Stimulated activated CD8-positive, alpha-beta memory T cell treated with anti-CD3 and anti-CD28 coated beads, Interleukin-4, amount 100 ng/mL, for 4 hours (primary cell): ENCODE data around the gene YIPF3.
"Not testable (repeated sequence)": the region's sequence is repeated elsewhere in the genome, so short reads cannot be mapped to it uniquely, and the experiment has no call there.

ENCODE experiments used
- DNase-seq, 2 donors: peaks; one replicate each; pipeline ENCODE4 v3.0.0-alpha.2; 2020; ENCODE audit warnings: low read depth in 2 of 2, low spot score in 1 of 2

YIPF3 gene

DNA sequence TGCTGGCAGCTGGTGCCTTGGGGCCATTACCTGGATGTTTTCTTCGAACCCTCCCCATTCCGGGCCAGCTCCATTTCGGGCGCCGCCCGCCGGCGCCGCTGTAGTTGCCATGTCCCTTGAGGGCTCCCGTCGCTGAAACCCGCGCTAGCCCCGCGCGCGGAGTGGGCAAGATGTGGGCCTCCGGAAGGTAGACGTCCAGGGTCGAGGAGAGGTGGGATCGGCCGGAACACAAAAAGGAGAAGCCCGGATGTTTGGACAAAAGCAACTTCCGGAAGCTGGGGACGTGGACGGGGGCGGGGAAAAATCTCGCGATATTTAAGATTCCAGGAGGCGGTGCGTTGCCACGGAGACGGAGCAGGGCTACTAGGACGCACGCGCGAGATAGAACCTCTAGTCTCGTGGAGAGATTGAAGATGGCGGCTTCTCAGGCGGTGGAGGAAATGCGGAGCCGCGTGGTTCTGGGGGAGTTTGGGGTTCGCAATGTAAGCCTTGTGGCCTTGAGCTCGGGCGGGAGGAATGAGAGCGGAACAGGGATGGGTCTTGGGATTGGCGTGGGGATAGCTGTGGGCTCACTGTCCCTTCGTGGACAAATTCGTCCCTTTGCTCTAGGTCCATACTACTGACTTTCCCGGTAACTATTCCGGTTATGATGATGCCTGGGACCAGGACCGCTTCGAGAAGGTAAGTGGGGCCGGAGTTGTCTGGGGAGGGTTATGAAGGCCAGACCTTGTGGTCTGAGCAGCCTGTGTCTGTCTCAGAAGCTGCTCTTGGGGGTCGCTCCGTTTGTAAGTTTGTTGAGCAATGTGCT lies at the start of gene YIPF3, which contains the start of gene POLR1C:
Gene YIPF3 (minus strand): TSS at position 230 of the 808 bp plus-strand sequence. CDS start 119 bp downstream, at position 111.
Gene POLR1C (plus strand): TSS at position 393 of the 808 bp plus-strand sequence. CDS start 21 bp downstream, at position 414.
- DNase-seq = peak; percentile 94 to 96

DNA sequence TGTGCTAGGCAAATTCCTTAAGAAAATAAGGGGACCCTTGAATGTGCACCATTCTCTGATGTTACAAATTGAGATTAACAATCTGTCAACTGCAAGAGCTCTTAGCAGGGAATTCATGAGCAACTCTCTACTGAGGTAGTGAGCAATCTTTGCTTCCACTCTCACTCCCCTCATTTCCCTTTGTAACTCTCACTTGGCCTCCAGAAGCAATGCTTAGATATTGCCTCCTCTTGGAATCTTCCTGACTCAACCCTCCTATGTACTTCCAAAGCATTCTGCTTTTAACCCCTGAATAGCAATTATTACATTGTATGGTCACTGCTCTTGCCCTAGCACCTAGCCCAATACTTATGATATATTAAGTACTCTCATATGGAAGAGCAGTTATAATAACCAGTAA lies 42.6 kb upstream of the YIPF3 start:
- DNase-seq = no peak

DNA sequence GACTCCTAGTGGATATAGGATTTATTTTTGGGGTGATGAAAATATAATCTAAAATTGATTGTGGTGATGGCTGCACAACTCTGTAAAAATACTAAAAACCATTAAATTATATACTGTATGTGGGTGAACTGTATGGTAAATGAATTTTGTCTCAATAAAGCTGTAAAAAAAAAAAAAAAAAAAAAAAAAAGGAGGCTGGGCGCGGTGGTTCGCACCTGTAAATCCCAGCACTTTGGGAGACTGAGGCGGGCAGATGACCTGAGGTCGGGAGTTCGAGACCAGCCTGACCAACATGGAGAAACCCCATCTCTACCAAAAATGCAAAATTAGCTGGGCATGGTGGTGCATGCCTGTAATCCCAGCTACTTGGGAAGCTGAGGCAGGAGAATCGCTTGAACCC lies 40.9 kb upstream of the YIPF3 start:
- not testable (repeated sequence) for DNase-seq

DNA sequence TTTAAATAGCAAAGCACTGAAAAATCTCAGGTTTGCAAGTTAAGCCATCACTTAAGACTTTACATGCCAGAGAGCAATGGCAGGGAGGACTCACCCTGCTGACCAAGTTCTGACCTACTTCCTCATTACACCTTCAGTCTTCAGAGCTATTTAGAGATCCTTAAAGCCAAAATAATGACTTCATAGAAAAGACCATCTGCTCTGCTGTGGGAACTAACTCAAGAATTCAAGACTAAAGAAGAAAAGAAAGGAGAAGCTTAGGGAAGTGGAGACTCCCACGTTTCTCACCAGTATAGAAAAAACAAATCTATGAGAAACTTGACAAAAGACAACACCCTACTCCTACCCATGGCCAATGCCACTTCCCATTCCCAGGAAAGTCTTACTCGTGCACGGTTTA lies 30.5 kb upstream of the YIPF3 start:
- DNase-seq = no peak

DNA sequence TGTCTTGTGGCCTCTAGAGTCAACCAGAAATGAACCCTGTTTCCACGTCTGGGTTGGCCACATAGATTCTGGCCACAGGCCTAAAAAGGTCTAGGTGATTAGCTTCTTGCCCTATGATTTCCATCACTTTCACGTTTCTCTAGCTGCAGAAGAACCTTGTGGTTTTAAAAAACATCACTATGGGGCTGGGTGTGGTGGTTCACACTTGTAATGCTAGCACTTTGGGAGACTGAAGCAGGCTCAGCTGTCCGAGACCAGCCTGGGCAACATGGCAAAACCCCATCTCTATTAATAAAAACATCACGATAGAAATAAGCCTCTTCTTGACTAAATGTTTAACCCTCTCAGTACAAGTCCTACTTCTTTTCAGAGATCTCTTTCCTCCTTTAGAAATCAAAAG lies 27.7 kb upstream of the YIPF3 start:
- DNase-seq = no peak

DNA sequence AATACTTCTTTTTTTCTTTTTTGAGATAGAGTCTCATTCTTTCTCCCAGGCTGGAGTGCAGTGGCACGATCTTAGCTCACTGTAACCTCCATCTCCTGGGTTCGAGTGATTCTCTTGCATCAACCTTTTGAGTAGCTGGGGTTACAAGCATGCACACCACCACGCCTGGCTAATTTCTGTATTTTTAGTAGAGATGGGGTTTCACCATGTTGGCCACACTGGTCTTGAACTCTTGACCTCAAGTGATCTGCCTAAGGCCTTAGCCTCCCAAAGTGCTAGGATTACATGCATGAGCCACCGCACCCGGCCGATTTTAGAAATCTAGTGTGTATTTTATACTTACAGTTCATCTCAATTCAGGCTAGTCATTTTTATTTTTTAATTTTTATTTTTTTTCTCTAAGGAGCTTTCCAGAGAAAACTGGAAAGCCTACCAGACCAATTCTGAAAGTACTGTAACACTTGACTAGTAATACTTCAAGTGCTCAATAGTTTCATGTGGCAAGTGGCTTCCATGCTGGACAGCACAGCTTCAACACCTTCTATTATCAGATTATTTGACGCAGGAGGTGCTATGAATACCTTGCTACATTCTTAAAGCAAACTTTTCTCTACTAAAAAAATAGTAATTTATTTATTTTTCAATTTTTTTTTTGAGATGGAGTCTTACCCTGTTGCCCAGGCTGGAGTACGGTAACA lies 25.2 kb upstream of the YIPF3 start:
- no peak for DNase-seq

DNA sequence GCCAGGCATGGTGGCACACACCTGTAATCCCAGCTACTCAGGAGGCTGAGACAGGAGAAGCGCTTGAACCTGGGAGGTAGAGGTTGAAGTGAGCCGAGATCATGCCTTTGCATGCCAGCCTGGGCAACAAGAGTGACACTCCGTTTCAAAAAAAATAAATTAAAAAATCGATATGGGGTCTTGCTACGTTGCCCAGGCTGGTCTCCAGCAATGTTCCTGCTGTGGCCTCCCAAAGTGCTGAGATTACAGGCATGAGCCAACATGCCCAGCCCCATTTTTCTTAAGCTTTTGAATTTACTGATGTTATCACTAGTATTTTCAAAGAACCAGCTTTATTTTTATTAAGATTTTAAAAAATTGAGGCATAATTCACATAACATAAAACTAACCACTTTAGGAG lies 23.8 kb upstream of the YIPF3 start:
- no peak for DNase-seq

DNA sequence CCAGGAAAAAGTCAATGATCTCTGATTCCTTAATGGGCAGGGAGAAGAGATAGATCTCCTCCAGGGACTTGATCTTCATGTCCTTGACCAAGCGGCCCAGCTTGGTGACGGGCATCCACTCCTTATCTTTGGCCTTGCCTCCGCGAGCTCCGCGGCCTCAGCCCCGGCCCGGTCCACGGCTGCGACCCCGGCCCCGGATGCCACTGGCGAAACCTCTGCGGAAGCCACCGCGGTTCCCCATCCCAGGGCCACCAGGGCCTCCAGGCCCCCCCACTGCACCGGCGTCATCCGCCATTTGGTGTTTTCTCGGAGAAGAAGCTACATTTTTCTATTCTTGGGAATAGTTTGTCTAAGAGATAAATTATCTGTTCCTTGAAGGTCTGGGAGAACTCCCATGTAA lies 22.7 kb upstream of the YIPF3 start:
- not testable (repeated sequence) for DNase-seq

DNA sequence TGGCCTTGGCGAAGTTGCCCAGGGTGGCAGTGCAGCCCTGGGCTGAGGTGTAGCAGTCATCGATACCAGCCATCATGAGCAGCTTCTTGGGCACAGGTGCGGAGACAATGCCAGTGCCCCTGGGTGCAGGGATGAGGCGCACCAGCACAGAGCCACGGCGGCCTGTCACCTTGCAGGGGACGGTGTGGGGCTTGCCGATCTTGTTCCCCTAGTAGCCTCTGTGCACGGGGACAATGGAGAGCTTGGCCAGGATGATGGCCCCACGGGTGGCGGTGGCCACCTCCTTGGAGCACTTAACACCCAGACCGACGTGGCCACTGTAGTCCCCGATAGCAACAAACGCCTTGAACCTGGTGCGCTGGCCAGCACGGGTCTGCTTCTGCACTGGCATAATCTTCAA lies 22.3 kb upstream of the YIPF3 start:
- not testable (repeated sequence) for DNase-seq

DNA sequence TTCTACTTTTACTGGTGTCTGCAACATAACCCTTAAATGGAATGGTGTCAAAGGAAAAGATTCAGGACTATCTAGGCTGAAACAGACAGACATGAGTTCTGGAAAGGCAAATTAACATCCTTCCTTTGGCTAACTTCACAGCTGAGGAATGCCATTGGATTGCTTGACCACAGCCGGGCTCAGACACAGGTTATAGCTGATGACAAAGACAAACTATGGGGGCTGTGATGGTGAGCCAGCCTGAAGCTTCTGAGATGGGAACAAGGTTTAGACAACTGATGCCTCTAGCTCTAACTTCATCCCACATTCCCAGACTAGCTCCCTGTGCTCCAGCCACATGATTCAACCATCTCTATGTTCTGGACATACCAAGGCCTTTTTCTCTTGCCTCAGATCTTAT lies 15.5 kb upstream of the YIPF3 start:
- DNase-seq = no peak

DNA sequence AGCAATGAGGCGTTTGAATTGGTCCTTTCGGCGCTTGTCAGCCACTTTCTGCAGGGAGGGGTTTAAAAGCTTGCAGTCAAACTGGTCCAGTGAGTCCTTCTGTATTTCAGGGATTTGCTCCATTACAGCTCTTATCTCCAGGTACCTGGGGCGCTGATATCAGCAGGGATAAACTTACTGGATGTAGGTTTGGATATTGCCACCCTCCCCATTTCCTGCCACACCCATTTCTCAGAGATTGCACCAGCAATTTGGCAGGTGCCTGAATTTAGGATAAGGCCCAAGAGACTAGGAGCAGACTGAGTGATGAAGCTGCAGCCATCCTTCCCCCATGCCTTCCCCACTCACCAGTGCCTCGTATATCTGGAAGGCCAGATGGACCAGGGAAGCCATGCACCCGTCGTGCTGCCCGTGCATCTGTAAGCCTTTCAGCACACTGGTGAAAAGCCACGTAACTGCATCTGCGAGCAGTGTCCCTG lies 7.8 kb upstream of the YIPF3 start:
- no peak for DNase-seq

DNA sequence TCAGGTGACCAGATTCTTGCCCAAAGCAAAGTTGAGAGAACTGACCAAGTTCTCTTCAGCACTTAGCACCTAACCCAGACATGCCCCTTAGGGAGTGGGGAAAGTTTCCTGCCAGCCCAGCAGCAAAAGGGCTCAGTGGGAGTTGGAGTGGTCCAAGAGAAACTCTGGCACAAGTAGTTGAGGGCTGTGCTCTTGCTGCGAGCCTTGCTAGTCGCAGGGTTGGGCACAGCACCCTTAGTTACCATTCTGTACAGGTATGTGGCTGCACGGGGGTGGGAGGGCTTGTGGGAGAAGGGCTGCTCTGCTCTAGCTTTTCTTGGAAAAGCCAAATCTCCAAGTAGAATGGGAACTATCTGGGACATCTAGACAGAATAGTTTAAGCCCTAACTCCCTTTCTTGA lies 6.6 kb upstream of the YIPF3 start:
- DNase-seq = no peak

DNA sequence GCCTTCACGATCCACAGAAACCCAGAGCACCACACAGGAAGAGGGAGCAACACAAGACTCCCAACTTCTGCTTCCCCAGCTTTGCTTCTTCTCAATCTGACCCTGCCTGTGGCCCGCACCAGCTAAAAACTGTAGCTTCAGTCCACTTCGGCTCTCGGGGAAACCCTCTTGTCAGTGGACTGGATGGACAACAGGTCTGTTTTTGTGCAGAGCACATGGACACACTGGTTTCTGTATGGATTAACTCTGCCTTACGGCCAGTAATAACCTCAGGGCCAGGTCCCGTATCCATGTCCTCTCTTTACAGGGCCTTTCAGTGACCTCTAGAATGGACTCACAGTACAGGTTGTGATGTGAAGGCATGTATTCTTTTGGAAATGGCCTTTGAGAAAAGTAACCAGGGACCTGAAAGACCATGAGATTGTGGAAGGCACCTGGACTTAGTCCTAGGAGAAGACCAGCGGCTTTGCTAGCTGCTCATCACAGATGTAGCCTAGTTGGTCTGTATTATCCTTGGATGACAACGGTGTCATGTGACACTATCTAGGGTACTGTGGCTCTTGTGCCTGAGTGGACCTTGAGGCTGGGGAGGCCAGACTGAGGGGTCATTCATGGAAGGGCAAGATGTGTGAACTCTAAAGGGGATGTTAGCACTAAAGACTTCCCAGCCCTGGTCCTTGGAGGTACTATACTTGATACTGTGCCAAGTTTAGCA lies 6.0 kb upstream of the YIPF3 start:
- no peak for DNase-seq

DNA sequence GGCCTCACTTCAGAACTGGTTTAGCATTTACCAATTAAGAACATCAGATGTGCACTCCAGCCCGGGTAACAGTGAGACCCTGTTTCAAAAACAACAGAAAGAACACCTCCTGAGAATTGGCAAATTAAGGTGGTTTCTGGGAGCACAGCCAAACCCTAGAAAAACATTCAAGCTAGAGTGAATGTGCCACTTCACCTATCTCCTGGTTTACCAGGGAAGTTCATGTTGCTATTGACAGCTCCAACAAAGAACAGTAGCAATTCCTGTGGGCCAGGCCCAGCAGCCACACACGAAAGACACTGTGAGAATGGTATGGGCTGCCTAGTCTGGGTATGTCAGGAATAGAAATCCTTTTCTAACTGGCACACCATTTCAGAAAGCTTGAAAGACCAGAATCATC lies 5.1 kb upstream of the YIPF3 start:
- no peak for DNase-seq

DNA sequence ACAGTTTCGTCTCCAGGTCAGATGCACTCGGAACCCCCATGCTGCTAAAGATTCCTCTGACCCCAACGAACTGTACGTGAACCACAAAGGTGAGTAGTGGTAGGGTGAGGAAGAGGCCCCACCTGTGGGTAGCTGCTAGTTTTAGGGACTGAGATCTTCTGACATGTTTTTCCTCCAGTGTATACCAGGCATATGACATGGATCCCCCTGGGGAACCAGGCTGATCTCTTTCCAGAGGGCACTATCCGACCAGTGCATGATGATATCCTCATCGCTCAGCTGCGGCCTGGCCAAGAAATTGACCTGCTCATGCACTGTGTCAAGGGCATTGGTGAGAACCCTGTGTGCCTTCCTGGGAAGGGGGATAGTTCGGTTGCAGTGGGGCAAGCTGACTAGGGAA lies 3.4 kb upstream of the YIPF3 start:
- no peak for DNase-seq

DNA sequence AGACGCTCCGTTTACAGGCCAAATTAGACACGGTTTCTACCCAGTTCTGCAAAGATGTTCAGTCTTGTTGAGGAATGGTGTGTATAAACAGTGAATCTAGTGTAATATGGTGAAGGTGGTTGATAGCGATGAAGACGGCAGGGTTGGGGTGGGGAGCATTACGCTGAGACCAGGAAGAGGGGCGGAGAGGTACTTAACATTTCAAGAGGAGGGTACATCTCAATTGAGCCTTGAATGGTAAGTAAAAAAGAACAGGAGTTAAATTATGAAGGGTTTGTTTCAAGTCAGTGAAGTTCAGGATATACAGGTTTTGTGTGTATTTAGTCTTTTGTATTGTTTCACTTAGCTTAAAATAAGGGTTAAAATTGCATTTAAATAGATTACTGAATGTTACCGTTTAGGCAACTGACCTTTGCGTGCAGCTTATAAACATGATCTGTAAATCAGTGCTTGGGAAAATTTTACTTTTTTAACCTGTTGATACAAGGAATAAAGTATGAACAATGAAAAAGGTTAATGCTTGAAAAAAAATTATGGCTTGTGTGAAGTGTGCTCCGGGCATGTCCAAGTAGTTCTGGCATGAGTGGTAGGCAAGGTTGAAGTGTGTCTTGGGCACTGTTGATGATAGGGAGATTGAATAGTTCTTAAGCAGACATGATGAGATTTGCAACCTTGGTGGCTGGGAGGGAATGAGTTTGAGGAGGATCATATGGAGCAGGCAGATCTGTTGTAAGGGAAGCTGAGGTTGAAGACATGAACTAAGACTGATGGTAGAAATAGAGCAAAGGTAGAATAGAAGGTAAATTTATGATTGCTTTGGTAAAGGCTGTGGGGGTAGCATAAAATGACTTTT lies 1.0 kb upstream of the YIPF3 start:
- no peak for DNase-seq

DNA sequence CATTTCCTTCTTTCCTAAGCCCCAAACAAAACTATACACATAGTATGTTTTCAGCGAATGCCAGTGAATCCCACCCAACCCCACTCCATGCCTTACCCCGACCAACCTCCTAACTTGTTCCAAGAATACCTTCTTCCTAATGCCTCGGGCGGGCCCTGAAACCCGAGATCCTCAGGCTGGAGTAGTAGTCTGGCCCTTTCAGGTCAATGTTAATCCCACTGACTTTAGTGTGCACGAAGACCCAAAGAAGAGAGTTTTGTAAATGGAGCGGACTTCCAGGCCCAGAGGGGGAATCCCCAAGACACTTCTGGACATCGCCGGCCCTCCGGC lies 394 bp downstream of the YIPF3 start:
- DNase-seq = no peak

DNA sequence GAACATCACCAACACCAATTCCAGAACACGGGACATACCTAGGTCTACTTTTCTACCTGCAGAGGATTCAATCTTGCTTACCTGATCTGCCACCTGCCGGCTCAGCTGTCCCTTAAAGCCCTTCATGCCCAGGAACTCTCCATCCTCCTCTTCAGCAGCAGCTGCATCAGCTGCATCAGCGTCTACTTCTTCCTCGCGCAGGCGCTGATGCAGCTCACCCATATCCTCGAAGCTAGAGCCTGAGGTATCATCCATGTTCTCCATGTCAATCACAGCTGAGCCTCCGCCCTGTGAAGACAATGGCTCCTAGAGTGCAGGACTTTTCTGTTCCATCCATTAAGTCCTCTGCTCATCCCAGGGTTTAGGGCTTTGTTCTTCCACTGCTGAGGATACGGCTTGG lies 918 bp downstream of the YIPF3 start:
- DNase-seq = no peak

DNA sequence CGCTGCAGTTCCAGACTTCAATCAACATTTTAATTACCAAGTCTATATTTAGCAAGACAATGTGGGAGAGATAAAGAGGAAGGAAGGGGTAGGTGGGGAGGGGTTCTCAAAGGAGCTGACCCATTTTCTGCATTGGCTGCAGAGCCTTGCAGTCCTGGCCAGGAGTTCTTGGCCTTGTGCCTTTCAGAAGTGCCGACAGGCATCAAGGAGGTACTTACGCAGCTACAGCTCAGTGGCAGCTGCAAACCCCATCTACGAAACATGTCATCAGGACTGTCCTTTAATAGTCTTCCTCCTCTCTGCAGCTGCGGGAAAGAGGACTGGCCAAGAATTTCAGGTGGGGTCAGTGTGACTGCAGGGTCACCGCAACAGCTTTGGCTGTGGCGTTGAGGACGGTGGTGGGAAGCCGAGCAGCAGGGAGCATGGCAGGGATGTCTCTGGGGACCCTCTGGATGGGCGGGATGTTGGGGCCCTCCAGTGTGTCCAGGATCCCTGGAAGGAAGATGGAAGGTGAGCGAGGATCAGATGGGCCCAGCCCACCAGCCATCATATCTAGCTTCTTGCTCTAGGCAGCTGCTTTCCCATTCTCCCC lies 4.8 kb downstream of the YIPF3 start:
- no peak for DNase-seq

DNA sequence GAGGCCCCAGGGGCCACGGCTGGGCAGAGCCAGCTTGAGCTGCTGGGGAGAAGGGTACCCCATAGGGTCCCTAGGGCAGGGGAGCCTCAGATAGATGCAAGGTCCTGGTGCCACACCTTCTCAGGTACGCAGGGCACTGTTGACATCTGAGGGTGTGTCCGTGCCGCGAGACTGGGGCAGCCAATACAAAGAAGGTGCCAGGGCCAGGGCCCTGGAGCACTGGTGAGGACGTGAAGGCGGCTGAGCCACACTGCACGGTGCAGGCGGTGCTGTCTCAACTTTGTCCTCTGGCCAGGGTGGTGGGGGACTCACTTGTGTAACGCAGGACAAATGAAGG lies 5.9 kb downstream of the YIPF3 start:
- no peak for DNase-seq
